WTC11 (cell line): ENCODE data around the gene STON1. TPM values are rescaled to one million over a fixed set of nuclear protein-coding genes. Genes with fewer than 3 reads are reported as not detected.

Source experiments
- ATAC-seq: fragments of 200-7000 bp; cut with Tn5 transposase; 2 replicates; pipeline ENCODE4 v1.10.0; 2021; ENCODE audit warnings: mild to moderate bottlenecking, moderate library complexity
- CTCF ChIA-PET: fragments of 300-600 bp; sonication (Branson Sonifier 250); formaldehyde crosslinking; loops from one replicate; lab custom pipeline; 2021; ENCODE audit warnings: antibody characterized with exemption; lab: Charles Lee
- POLR2A ChIA-PET: fragments of 350-600 bp; sonication (Branson Sonifier 250); formaldehyde crosslinking; loops from one replicate; lab custom pipeline; 2021; ENCODE audit warnings: antibody characterized with exemption; lab: Charles Lee
- DNase-seq: peaks from one replicate; pipeline ENCODE4 v3.0.0; 2021; ENCODE audit warnings: low spot score
- H3K27ac Mint-ChIP-seq: 2 replicates; pipeline ENCODE4 v1.8.0; 2021; ENCODE audit warnings: mixed read lengths
- H3K27me3 Mint-ChIP-seq: 2 replicates; pipeline ENCODE4 v1.8.0; 2021; ENCODE audit warnings: low read depth, mild to moderate bottlenecking, moderate library complexity, mixed read lengths
- H3K36me3 Mint-ChIP-seq: 2 replicates; pipeline ENCODE4 v1.8.0; 2021; ENCODE audit warnings: mixed read lengths
- H3K4me1 Mint-ChIP-seq: 2 replicates; pipeline ENCODE4 v1.8.0; 2022; ENCODE audit warnings: mixed read lengths
- H3K4me3 Mint-ChIP-seq: 2 replicates; pipeline ENCODE4 v1.8.0; 2021; ENCODE audit warnings: mild to moderate bottlenecking, moderate library complexity, mixed read lengths
- H3K9me3 Mint-ChIP-seq: 2 replicates; pipeline ENCODE4 v1.8.0; 2021; ENCODE audit warnings: mixed read lengths
- ATF1 ChIP-seq: sonication (generic); formaldehyde crosslinking; IDR thresholded peaks from 2 replicates; pipeline ENCODE4 v1.8.1; 2023; ENCODE audit warnings: mild to moderate bottlenecking, moderate library complexity, missing genetic modification reagents
- E2F4 ChIP-seq: sonication (generic); formaldehyde crosslinking; IDR thresholded peaks from 2 replicates; pipeline ENCODE4 v1.8.1; 2022; ENCODE audit warnings: low read depth, mild to moderate bottlenecking, moderate library complexity, missing genetic modification reagents, borderline replicate concordance
- ESRRA ChIP-seq: sonication (generic); formaldehyde crosslinking; IDR thresholded peaks from 2 replicates; pipeline ENCODE4 v1.8.1; 2022; ENCODE audit warnings: mild to moderate bottlenecking, missing genetic modification reagents, borderline replicate concordance
- FOXP1 ChIP-seq: sonication (generic); formaldehyde crosslinking; IDR thresholded peaks from 2 replicates; pipeline ENCODE4 v1.8.0; 2022; ENCODE audit warnings: missing genetic modification reagents, mild to moderate bottlenecking, moderate library complexity, borderline replicate concordance
- FOXP4 ChIP-seq: sonication (generic); formaldehyde crosslinking; IDR thresholded peaks from 2 replicates; pipeline ENCODE4 v1.8.0; 2022; ENCODE audit warnings: mild to moderate bottlenecking, missing genetic modification reagents
- HMGXB4 ChIP-seq: sonication (generic); formaldehyde crosslinking; IDR thresholded peaks from 2 replicates; pipeline ENCODE4 v1.8.1; 2023; ENCODE audit warnings: mild to moderate bottlenecking, moderate library complexity, missing genetic modification reagents
- IRF1 ChIP-seq: sonication (generic); formaldehyde crosslinking; IDR thresholded peaks from 2 replicates; pipeline ENCODE4 v1.8.0; 2023; ENCODE audit warnings: missing genetic modification reagents
- MLX ChIP-seq: sonication (generic); formaldehyde crosslinking; IDR thresholded peaks from 2 replicates; pipeline ENCODE4 v1.8.1; 2023; ENCODE audit warnings: mild to moderate bottlenecking, missing genetic modification reagents, moderate library complexity
- MYBL2 ChIP-seq: sonication (generic); formaldehyde crosslinking; IDR thresholded peaks from 2 replicates; pipeline ENCODE4 v1.8.1; 2023; ENCODE audit warnings: mild to moderate bottlenecking, moderate library complexity, missing genetic modification reagents
- NR2C2 ChIP-seq: sonication (generic); formaldehyde crosslinking; IDR thresholded peaks from 2 replicates; pipeline ENCODE4 v1.8.0; 2022; ENCODE audit warnings: mild to moderate bottlenecking, missing genetic modification reagents
- TEAD1 ChIP-seq: sonication (generic); formaldehyde crosslinking; IDR thresholded peaks from 2 replicates; pipeline ENCODE4 v1.8.0; 2022; ENCODE audit warnings: mild to moderate bottlenecking, missing genetic modification reagents
- ZBTB21 ChIP-seq: sonication (generic); formaldehyde crosslinking; IDR thresholded peaks from 2 replicates; pipeline ENCODE4 v1.8.1; 2023; ENCODE audit warnings: mild to moderate bottlenecking, missing genetic modification reagents, borderline replicate concordance
- ZNF423 ChIP-seq: fragments of 250-450 bp; sonication (Bioruptor Pico); IDR thresholded peaks from 2 replicates; pipeline ENCODE4 v2.1.2; 2022; ENCODE audit warnings: mild to moderate bottlenecking, moderate library complexity
- total RNA-seq: library from RNA; stranded (reverse); gene quantifications from 3 replicates; pipeline ENCODE4 v1.2.3, GENCODE V29; 2021
- TF ChIP-seq, protein P1 (sequence below): sonication (generic); formaldehyde crosslinking; IDR thresholded peaks from 2 replicates; pipeline ENCODE4 v1.8.0; 2023; ENCODE audit warnings: missing genetic modification reagents, mild to moderate bottlenecking, borderline replicate concordance
- TF ChIP-seq, protein P2 (sequence below): fragments of 250-450 bp; sonication (Bioruptor Pico); IDR thresholded peaks from 2 replicates; pipeline ENCODE4 v1.9.0; 2021; ENCODE audit warnings: moderate library complexity, mild to moderate bottlenecking, inconsistent platforms, borderline replicate concordance

The STON1 gene
- total RNA-seq, 1 experiment from 2014 or later: 11.0 TPM

GRCh38 chr2:48607307-48608014, 77.5 kb downstream of the STON1 start:
- CTCF ChIA-PET: no interaction called here
- POLR2A ChIA-PET: no interaction called here
- Mint-ChIP-seq H3K27me3 (no peaks in the 10 kb centered on the region), H3K4me3 (no peak overlapping the region), H3K36me3 (no peaks in the 10 kb centered on the region), H3K27ac (no peak overlapping the region), H3K4me1 (peaks cover 6% of the 10 kb centered on the region), H3K9me3 (no peaks in the 10 kb centered on the region; the same call in 1 of the 2 replicates)
- no peak for TF ChIP-seq TEAD1 (CRISPR knock-in tag)
- TF ChIP-seq, protein P1, sequence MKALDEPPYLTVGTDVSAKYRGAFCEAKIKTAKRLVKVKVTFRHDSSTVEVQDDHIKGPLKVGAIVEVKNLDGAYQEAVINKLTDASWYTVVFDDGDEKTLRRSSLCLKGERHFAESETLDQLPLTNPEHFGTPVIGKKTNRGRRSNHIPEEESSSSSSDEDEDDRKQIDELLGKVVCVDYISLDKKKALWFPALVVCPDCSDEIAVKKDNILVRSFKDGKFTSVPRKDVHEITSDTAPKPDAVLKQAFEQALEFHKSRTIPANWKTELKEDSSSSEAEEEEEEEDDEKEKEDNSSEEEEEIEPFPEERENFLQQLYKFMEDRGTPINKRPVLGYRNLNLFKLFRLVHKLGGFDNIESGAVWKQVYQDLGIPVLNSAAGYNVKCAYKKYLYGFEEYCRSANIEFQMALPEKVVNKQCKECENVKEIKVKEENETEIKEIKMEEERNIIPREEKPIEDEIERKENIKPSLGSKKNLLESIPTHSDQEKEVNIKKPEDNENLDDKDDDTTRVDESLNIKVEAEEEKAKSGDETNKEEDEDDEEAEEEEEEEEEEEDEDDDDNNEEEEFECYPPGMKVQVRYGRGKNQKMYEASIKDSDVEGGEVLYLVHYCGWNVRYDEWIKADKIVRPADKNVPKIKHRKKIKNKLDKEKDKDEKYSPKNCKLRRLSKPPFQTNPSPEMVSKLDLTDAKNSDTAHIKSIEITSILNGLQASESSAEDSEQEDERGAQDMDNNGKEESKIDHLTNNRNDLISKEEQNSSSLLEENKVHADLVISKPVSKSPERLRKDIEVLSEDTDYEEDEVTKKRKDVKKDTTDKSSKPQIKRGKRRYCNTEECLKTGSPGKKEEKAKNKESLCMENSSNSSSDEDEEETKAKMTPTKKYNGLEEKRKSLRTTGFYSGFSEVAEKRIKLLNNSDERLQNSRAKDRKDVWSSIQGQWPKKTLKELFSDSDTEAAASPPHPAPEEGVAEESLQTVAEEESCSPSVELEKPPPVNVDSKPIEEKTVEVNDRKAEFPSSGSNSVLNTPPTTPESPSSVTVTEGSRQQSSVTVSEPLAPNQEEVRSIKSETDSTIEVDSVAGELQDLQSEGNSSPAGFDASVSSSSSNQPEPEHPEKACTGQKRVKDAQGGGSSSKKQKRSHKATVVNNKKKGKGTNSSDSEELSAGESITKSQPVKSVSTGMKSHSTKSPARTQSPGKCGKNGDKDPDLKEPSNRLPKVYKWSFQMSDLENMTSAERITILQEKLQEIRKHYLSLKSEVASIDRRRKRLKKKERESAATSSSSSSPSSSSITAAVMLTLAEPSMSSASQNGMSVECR (CRISPR knock-in tag): no peak
- TF ChIP-seq ZBTB21 (CRISPR knock-in tag): no peak
- TF ChIP-seq, protein P2, sequence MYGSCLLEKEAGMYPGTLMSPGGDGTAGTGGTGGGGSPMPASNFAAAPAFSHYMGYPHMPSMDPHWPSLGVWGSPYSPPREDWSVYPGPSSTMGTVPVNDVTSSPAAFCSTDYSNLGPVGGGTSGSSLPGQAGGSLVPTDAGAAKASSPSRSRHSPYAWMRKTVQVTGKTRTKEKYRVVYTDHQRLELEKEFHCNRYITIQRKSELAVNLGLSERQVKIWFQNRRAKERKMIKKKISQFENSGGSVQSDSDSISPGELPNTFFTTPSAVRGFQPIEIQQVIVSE (CRISPR knock-in tag): no peak
- no peak for TF ChIP-seq ESRRA (CRISPR knock-in tag)
- TF ChIP-seq MLX (CRISPR knock-in tag): no peak
- no peak for TF ChIP-seq ZNF423
- DNase-seq (no peak), ATAC-seq (no peak)

GRCh38 chr2:48613211-48613610, 83.3 kb downstream of the STON1 start:
- POLR2A ChIA-PET: interaction anchor here (0.7 kb wide), 1 partner anchor 148 kb away, joined by 4 read pairs; no protein-coding TSS in a partner anchor
- Mint-ChIP-seq H3K27ac (no peak overlapping the region), H3K4me3 (no peak overlapping the region), H3K4me1 (peaks cover 6% of the 10 kb centered on the region), H3K9me3 (peaks cover 12% of the 10 kb centered on the region), H3K36me3 (peaks cover 15% of the 10 kb centered on the region), H3K27me3 (no peaks in the 10 kb centered on the region)
- CTCF ChIA-PET: no interaction called here
- no peak for DNase-seq
- ATAC-seq: no peak
- no peak for TF ChIP-seq FOXP4 (CRISPR knock-in tag)
- TF ChIP-seq HMGXB4 (CRISPR knock-in tag): no peak
- no peak for TF ChIP-seq ATF1 (CRISPR knock-in tag)
- no peak for TF ChIP-seq MLX (CRISPR knock-in tag)
- TF ChIP-seq FOXP1 (CRISPR knock-in tag): no peak
- no peak for TF ChIP-seq E2F4 (CRISPR knock-in tag)
- TF ChIP-seq, protein P1 (CRISPR knock-in tag): no peak
- no peak for TF ChIP-seq IRF1 (CRISPR knock-in tag)
- TF ChIP-seq MYBL2 (CRISPR knock-in tag): no peak
- TF ChIP-seq NR2C2 (CRISPR knock-in tag): no peak
